Colonic mucosa (tissue), 4 donors: ENCODE data around the gene XRCC3. TPM values are rescaled to one million over a fixed set of nuclear protein-coding genes. Genes with fewer than 3 reads are reported as not detected.

ENCODE experiments used
- DNase-seq: peaks from one replicate; pipeline ENCODE4 v3.0.0-alpha.2; 2020
- H3K27ac ChIP-seq: fragments of 200-600 bp; one replicate; pipeline ENCODE4 v1.8.0; 2021
- H3K27me3 ChIP-seq: fragments of 200-600 bp; one replicate; pipeline ENCODE4 v1.8.0; 2021
- H3K36me3 ChIP-seq: fragments of 200-600 bp; one replicate; pipeline ENCODE4 v1.8.0; 2021
- H3K4me1 ChIP-seq: fragments of 200-600 bp; one replicate; pipeline ENCODE4 v1.8.0; 2021; ENCODE audit warnings: mild to moderate bottlenecking
- H3K4me3 ChIP-seq: fragments of 200-600 bp; one replicate; pipeline ENCODE4 v1.8.0; 2021
- H3K9ac ChIP-seq, 2 donors: one replicate each; pipeline ENCODE4 v1.7.0; 2013; ENCODE audit warnings: control low read depth in 2 of 2, low read depth in 2 of 2, low read length in 2 of 2
- H3K9me3 ChIP-seq: fragments of 200-600 bp; one replicate; pipeline ENCODE4 v1.8.0; 2021
- intact Hi-C: fragments of 100-400 bp; cut with DNase I; formaldehyde crosslinking; loops from one replicate; pipeline ENCODE4 v1.14.1; 2022
- total RNA-seq, 2 donors: library from RNA; stranded (reverse); fragmentation: NEBNext Ultra II Directional in 1 of 2; extraction: Animal tissue kit (Norgen Biotek cat#: 25700) in 1 of 2; gene quantifications; one replicate each; pipeline ENCODE4 v1.2.1, GENCODE V29; 2021
- TF ChIP-seq, protein P1 (sequence below): fragments of 200-600 bp; IDR thresholded peaks from one replicate; pipeline ENCODE4 v1.8.0; 2022; ENCODE audit warnings: antibody characterized with exemption, mild to moderate bottlenecking
- donor health status: healthy.
- donor health status: DM: no; HTN: no; CAD: no.
- donor health status: DM: no; HTN: no; CAD: no.

XRCC3 gene
- total RNA-seq, 2 donors from 2014 or later: 8.3 to 70.0 TPM

DNA sequence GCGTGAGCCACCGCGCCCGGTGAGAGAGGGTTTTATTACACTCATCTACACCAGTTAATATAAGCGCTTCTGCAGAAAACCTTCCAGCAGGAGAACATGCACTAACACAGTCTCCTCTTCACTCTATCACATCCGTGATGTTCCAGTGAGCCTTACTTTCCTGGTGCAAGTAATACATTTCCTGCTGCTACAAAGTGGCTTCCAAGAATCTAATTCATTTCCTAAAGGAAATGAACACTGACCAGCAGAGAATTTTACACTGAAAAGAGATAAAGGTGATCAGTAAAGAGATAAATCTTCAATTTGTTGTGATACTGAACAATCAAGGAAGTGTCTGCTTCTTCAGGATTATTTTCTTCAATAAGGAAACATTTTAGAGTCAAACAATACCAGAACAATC, 39.8 kb upstream of the XRCC3 start:
- Histone ChIP-seq H3K9ac (no peak overlapping the region), H3K4me3 (no peak overlapping the region), H3K27me3 (no peaks in the 10 kb centered on the region), H3K9me3 (no peaks in the 10 kb centered on the region), H3K36me3 (no peaks in the 10 kb centered on the region), H3K4me1 (no peaks in the 10 kb centered on the region), H3K27ac (no peak overlapping the region)
- intact Hi-C loops: no loop called here
- DNase-seq: no peak
- TF ChIP-seq, protein P1, sequence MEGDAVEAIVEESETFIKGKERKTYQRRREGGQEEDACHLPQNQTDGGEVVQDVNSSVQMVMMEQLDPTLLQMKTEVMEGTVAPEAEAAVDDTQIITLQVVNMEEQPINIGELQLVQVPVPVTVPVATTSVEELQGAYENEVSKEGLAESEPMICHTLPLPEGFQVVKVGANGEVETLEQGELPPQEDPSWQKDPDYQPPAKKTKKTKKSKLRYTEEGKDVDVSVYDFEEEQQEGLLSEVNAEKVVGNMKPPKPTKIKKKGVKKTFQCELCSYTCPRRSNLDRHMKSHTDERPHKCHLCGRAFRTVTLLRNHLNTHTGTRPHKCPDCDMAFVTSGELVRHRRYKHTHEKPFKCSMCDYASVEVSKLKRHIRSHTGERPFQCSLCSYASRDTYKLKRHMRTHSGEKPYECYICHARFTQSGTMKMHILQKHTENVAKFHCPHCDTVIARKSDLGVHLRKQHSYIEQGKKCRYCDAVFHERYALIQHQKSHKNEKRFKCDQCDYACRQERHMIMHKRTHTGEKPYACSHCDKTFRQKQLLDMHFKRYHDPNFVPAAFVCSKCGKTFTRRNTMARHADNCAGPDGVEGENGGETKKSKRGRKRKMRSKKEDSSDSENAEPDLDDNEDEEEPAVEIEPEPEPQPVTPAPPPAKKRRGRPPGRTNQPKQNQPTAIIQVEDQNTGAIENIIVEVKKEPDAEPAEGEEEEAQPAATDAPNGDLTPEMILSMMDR: no peak

DNA sequence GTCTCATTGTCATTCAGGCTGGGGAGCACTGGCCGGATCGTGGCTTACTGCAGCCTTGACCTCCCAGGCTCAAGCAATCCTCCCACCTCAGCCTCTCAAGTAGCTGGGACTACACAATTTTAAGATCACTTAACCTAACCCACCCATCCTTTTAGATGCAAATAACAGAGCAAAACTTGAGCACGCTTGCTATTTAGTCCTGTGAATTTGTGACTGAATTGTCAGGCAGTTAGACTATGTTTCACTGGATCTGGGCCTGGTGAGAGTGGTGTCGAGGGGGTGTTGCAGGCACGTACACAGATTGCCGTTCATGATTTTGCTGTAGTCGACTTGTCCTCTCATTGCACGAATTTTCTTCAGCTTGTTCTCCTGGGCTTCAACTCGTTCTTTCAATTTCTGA, 38.5 kb upstream of the XRCC3 start:
- H3K4me3 ChIP-seq: no peak overlapping the region
- no peaks in the 10 kb centered on the region for H3K36me3 ChIP-seq
- no peak overlapping the region for H3K27ac ChIP-seq
- H3K27me3 ChIP-seq: no peaks in the 10 kb centered on the region
- no peak overlapping the region for H3K9ac ChIP-seq
- intact Hi-C loops: no loop called here
- peak; percentile 1 for DNase-seq
- no peaks in the 10 kb centered on the region for H3K4me1 ChIP-seq
- H3K9me3 ChIP-seq: no peaks in the 10 kb centered on the region
- TF ChIP-seq, protein P1: no peak

DNA sequence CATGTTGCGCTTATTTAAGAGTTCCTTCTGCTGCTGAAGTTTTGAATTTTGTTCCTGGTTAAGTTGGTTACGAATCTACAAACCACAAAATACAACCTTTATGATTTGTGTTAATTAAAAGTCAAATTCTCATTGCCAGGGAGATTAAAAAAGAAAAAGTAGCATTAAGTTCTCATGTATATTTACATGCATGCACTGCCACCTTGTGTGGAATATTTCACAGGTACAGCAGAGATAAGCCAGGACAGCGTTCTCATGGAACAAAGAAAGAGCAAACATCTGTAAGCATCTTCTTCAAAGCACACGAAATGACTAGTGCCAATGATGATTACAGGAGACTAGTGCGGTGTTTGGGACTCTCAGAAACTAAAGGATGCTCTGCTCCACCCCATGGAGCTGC, 34.6 kb upstream of the XRCC3 start:
- Histone ChIP-seq H3K4me1 (no peaks in the 10 kb centered on the region), H3K36me3 (no peaks in the 10 kb centered on the region), H3K27ac (no peak overlapping the region), H3K9ac (no peak overlapping the region), H3K9me3 (no peaks in the 10 kb centered on the region), H3K4me3 (no peak overlapping the region), H3K27me3 (no peaks in the 10 kb centered on the region)
- intact Hi-C loops: no loop called here
- no peak for DNase-seq
- TF ChIP-seq, protein P1: no peak

DNA sequence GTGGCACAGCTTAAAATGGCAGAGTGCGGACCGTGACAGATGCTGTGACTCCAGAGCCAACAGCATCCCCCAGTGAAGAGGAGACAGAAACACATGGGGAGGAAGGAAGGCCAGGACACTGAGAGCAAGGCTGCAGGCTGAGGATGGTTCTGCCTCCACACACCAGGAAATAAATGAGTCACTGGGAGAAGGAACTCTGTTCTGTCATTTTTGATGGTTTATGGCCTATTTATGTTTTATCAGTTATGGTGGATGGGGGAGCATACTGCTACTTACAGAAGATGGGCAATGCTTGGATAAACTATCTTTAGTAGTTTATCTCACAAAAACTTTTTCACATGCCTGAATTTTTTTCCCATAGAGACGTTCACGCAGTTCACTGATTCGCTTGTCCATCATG, 34.2 kb upstream of the XRCC3 start:
- Histone ChIP-seq H3K27ac (no peak overlapping the region), H3K4me1 (no peaks in the 10 kb centered on the region), H3K4me3 (no peak overlapping the region), H3K27me3 (no peaks in the 10 kb centered on the region), H3K9me3 (no peaks in the 10 kb centered on the region), H3K9ac (no peak overlapping the region), H3K36me3 (no peaks in the 10 kb centered on the region)
- intact Hi-C loops: no loop called here
- TF ChIP-seq, protein P1: no peak
- DNase-seq: no peak

DNA sequence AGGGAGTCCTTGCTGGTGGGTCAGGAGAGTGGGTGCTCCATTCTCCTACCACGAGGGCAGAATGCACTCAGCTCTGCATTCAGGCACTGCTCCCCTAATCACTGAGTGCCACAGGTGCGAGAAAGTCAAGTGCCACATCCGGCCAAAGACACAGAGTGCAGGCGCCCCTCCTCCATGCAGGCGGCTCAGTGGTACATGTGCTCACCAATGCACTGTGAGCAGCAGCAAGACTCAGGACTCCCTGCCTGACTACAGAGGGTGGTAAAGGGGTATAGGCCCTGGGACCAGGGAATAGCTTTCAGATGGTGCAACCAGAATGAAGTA, 33.2 kb upstream of the XRCC3 start:
- H3K4me1 ChIP-seq: no peaks in the 10 kb centered on the region
- no peak for DNase-seq
- H3K27me3 ChIP-seq: no peaks in the 10 kb centered on the region
- H3K36me3 ChIP-seq: no peaks in the 10 kb centered on the region
- H3K4me3 ChIP-seq: no peak overlapping the region
- intact Hi-C loops: no loop called here
- H3K9me3 ChIP-seq: no peaks in the 10 kb centered on the region
- H3K9ac ChIP-seq: peak overlapping the region in 1 of 2 donors; percentile 18
- H3K27ac ChIP-seq: no peak overlapping the region
- TF ChIP-seq, protein P1: no peak

DNA sequence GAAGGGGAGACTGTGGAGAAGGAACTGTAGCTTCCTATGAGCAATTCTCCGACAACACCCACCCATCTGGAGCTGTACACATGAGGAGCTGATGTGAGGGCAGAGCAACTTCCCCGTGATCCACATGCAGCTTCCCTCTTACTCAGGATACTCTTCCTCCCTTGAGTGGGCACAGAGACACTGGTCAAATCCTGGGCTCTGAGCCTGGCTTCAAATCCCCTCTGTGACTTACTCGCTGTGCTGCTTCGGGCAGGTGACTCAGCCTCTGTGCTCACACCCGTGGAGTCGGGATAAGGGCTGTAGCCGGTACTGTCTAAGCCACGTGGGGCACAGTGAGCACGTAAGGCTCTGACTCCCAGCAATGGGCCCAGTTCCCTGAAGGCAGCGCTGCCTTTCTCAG, 31.4 kb upstream of the XRCC3 start:
- no peak overlapping the region for H3K4me3 ChIP-seq
- H3K27ac ChIP-seq: no peak overlapping the region
- H3K9me3 ChIP-seq: no peaks in the 10 kb centered on the region
- H3K27me3 ChIP-seq: no peaks in the 10 kb centered on the region
- TF ChIP-seq, protein P1: no peak
- no peak for DNase-seq
- intact Hi-C loops: no loop called here
- H3K9ac ChIP-seq: no peak overlapping the region
- H3K36me3 ChIP-seq: no peaks in the 10 kb centered on the region
- H3K4me1 ChIP-seq: no peaks in the 10 kb centered on the region
